ENCODE measurements around the gene BDKRB2. TPM values are rescaled to one million over a fixed set of nuclear protein-coding genes. Genes with fewer than 3 reads are reported as not detected.

BDKRB2 gene
- total RNA-seq, 2 experiments from 2014 or later: not detected

Other genes with a start within 250 kb of the BDKRB2 start
- gene C14orf132, start 165.5 kb upstream of the BDKRB2 start, total RNA-seq: under 1 TPM; 0.42 to 0.50 TPM
- gene BDKRB1, start 51.4 kb downstream of the BDKRB2 start, total RNA-seq: not detected
- 10 to 100 TPM; 12.1 to 13.4 TPM for gene ATG2B, start 158.5 kb downstream of the BDKRB2 start, total RNA-seq
- gene GSKIP, start 158.7 kb downstream of the BDKRB2 start, total RNA-seq: 10 to 100 TPM; 20.0 to 20.3 TPM
- under 1 TPM; 0.42 to 0.65 TPM for gene AK7, start 187.3 kb downstream of the BDKRB2 start, total RNA-seq

Measured in activated CD8-positive, alpha-beta T cell treated with anti-CD3 and anti-CD28 coated beads, Interleukin-2, amount 10 ng/mL, durations not matched to agents 7 days and 5 days (primary cell).